ENCODE data around the gene OBP2B.

The OBP2B gene

DNA sequence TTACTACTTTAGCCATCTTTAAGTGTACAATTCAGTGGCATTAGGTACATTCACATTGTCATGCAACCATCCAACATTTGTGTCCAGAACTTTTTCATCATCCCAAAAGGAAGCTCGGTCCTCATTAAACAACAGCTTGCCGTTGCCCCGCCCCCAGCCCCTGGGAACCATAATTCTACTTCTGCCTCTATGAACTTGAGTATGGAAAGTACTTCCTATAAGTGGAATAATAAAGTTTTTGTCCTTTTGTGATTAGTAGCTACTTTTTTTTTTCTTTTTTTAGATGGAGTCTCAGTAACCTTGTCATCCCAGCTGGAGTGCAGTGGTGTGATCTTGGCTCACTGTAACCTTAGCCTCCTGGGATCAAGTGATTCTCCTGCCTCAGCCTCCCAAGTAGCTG, 50.4 kb downstream of the OBP2B start:
- Histone ChIP-seq H3K9me3 (ENCODE audit: low read length) (no peaks in the 10 kb centered on the region), H3K4me3 (ENCODE audit: low read depth in 1 of 2, low read length in 2 of 2) (no peak overlapping the region), H3K4me1 (ENCODE audit: insufficient read depth, low read length) (no peaks in the 10 kb centered on the region), H3K36me3 (ENCODE audit: insufficient read depth, low read length) (no peaks in the 10 kb centered on the region), H3K27ac (ENCODE audit: low read depth, low read length) (no peak overlapping the region), H3K27me3 (ENCODE audit: control insufficient read depth in 1 of 2, insufficient read depth in 2 of 2, low read length in 2 of 2) (peaks cover 0 to 4% of the 10 kb centered on the region in 2 donors), H3K9ac (ENCODE audit: low read length) (no peak overlapping the region)
